RWPE2 (cell line): ENCODE results near the gene TNFSF9.

Experiments
- ATAC-seq: fragments of 200-7000 bp; cut with Tn5 transposase; 3 replicates; pipeline ENCODE4 v1.9.1; 2021; ENCODE audit warnings: low read depth
- DNase-seq: peaks from one replicate; pipeline ENCODE4 v3.0.0-alpha.2; 2020; ENCODE audit warnings: low spot score
- H3K27ac ChIP-seq: fragments of 450-650 bp; 2 replicates; pipeline ENCODE4 v1.5.1; 2017; ENCODE audit warnings: mild to moderate bottlenecking; ENCODE audit not compliant: poor library complexity, severe bottlenecking
- H3K27me3 ChIP-seq: fragments of 250-450 bp; sonication (Bioruptor Pico); 2 replicates; pipeline ENCODE4 v1.5.1; 2021; ENCODE audit warnings: mild to moderate bottlenecking, moderate library complexity; ENCODE audit not compliant: insufficient read depth, poor library complexity, severe bottlenecking
- H3K36me3 ChIP-seq: fragments of 250-450 bp; sonication (Bioruptor Pico); 2 replicates; pipeline ENCODE4 v1.5.1; 2020; ENCODE audit warnings: low read depth, mild to moderate bottlenecking, moderate library complexity
- H3K4me1 ChIP-seq: fragments of 250-450 bp; sonication (Bioruptor Pico); 2 replicates; pipeline ENCODE4 v1.5.1; 2021; ENCODE audit warnings: mild to moderate bottlenecking, moderate library complexity; ENCODE audit not compliant: insufficient read depth, poor library complexity, severe bottlenecking
- H3K4me3 ChIP-seq: fragments of 250-450 bp; sonication (Bioruptor Pico); 2 replicates; pipeline ENCODE4 v1.5.1; 2021; ENCODE audit warnings: mild to moderate bottlenecking, moderate library complexity; ENCODE audit not compliant: severe bottlenecking
- H3K9me3 ChIP-seq: fragments of 250-450 bp; sonication (Bioruptor Pico); 2 replicates; pipeline ENCODE4 v1.5.1; 2021; ENCODE audit warnings: mild to moderate bottlenecking, moderate library complexity; ENCODE audit not compliant: severe bottlenecking
- TF ChIP-seq, protein P1 (sequence below): fragments of 450-650 bp; IDR thresholded peaks from one replicate; pipeline ENCODE4 v1.5.1; 2017; ENCODE audit warnings: mild to moderate bottlenecking, moderate library complexity; ENCODE audit not compliant: poor library complexity, severe bottlenecking

TNFSF9 gene

DNA sequence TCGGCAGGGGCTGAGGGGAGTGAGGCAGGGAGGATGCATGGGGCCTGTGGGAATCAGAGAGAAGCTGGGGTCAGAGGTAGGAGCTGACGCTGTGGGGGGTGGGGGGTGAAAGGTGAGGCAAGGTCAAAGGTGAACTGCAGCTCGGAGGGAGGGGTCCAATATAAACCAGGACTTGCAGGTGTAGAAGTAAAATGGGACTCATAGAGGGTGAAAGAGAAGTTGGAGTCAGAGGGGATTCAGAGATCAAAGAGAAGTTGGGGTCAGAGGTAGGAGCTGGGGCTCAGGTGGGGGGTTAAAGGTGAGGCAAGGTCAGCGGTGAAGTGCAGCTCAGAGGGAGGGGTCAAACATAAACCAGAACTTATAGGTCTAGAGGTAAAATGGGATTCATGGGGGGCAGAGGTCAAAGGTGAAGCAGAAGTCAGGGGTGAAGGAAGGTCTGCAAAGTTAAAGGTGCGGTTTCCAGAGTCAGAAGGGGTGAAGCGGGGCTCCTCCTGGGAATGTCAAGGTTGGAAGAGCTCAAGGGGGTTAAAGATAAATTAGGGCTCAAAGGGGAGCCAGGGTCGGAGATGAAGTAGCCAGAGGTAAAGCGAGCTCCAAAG is 36.3 kb upstream of the TNFSF9 start:
- DNase-seq (no peak), ATAC-seq (no peak)
- H3K4me3 ChIP-seq, result no peak overlapping the region
- no peak overlapping the region for H3K27ac ChIP-seq
- no peaks in the 10 kb centered on the region for H3K4me1 ChIP-seq
- no peaks in the 10 kb centered on the region for H3K9me3 ChIP-seq
- no peaks in the 10 kb centered on the region for H3K27me3 ChIP-seq
- TF ChIP-seq, protein P1, sequence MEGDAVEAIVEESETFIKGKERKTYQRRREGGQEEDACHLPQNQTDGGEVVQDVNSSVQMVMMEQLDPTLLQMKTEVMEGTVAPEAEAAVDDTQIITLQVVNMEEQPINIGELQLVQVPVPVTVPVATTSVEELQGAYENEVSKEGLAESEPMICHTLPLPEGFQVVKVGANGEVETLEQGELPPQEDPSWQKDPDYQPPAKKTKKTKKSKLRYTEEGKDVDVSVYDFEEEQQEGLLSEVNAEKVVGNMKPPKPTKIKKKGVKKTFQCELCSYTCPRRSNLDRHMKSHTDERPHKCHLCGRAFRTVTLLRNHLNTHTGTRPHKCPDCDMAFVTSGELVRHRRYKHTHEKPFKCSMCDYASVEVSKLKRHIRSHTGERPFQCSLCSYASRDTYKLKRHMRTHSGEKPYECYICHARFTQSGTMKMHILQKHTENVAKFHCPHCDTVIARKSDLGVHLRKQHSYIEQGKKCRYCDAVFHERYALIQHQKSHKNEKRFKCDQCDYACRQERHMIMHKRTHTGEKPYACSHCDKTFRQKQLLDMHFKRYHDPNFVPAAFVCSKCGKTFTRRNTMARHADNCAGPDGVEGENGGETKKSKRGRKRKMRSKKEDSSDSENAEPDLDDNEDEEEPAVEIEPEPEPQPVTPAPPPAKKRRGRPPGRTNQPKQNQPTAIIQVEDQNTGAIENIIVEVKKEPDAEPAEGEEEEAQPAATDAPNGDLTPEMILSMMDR, result no peak
- no peaks in the 10 kb centered on the region for H3K36me3 ChIP-seq

DNA sequence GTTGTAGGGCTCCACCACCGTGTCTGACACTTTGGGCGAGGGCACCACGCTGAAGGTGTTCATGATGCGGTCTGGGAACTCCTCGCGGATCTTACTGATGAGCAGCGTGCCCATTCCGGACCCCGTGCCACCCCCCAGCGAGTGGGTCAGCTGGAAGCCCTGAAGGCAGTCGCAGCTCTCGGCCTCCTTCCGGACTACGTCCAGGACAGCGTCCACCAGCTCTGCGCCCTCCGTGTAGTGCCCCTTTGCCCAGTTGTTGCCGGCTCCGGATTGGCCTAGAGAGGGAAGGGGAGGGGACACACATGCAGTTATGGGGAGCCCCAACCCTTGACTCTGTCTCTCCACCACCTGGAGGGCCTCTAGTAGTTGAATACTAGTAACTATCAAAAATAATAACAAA is 34.9 kb upstream of the TNFSF9 start:
- Histone ChIP-seq H3K27ac (no peak overlapping the region), H3K27me3 (peaks cover 2% of the 10 kb centered on the region), H3K4me1 (no peaks in the 10 kb centered on the region), H3K4me3 (no peak overlapping the region), H3K36me3 (no peaks in the 10 kb centered on the region), H3K9me3 (no peaks in the 10 kb centered on the region)
- ATAC-seq (no peak), DNase-seq (no peak)
- TF ChIP-seq, protein P1, result no peak

DNA sequence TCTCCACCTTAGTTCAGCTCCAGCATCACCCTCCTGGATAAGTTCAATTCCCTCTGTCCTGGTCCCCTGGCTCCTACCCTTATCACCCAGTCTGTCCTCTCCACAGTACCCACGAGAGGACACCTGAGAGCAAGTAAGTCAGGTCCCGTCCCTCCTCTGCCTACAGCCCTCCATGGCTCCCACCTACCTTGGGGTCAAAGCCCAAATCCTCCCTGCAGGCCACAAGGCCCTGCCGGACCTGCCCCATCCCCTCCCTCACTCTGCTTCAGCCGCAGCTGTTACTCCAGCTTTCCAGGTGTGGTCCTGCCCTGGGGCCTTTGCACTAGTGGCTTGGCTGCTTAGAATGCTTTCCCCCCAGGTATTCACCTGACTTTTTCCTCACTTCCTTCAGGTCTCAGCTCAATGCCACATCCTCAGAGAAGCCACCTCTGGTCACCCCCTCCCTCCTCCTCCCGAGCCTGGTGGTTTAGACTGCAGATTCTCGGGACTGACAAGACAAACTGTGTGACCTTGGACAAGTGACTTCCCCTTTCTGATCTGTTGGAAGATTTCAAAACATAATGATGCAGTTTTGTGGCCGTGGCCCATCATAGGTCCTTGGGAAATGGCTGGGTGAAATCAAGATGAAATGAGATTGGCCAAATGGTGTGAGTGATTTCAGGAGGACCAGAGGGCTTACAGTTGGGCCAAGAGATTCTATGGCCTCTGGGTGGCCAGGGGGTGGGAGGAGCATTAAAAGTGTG is 32.4 kb upstream of the TNFSF9 start:
- no peak for ATAC-seq

DNA sequence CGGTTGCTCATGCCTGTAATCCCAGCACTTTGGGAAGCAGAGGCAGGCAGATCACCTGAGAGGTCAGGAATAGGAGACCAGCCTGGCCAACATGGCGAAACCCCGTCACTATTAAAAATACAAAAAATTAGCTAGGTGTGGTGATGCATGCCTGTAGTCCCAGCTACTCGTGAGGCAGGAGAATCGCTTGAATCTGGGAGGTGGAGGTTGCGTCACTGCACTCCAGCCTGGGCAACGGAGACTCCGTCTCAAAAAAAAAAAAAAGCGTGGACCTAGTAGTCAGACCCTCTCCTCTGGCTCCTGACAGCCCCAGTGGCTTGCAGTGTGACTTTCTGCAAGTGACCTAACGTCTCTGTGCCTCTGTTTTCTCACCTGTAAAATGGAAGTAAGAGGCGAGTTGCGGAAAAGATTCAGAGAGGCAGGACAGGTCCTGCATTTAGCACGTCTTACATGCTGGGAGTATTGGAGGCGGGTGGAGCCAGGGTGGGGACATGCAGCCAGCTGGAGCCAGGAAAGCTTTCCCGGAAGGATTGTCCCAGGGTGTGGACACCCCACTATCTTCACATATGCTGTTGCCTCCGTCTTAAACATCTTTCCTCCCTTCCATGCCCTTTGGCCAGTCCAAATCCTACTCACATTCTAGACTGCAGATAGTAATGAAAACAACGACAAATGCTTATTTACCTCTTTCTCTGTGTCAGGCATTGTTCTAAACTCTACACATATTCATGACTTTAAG is 31.6 kb upstream of the TNFSF9 start:
- H3K9me3 ChIP-seq, result no peaks in the 10 kb centered on the region
- ATAC-seq (no peak), DNase-seq (no peak)
- H3K27ac ChIP-seq, result no peak overlapping the region
- TF ChIP-seq, protein P1, result no peak
- no peaks in the 10 kb centered on the region for H3K36me3 ChIP-seq
- H3K4me3 ChIP-seq, result no peak overlapping the region
- no peaks in the 10 kb centered on the region for H3K4me1 ChIP-seq
- peaks cover 18% of the 10 kb centered on the region for H3K27me3 ChIP-seq

More for the DNA sequence above, 32.4 kb upstream of the TNFSF9 start:
- peaks cover 18% of the 10 kb centered on the region for H3K27me3 ChIP-seq
- no peak overlapping the region for H3K27ac ChIP-seq
- DNase-seq, result no peak
- no peaks in the 10 kb centered on the region for H3K4me1 ChIP-seq
- no peak overlapping the region for H3K4me3 ChIP-seq
- no peaks in the 10 kb centered on the region for H3K9me3 ChIP-seq
- no peaks in the 10 kb centered on the region for H3K36me3 ChIP-seq
- TF ChIP-seq, protein P1, result no peak
